K562 (cell line): ENCODE measurements around the gene MAN2B1.

Experiments
- CHD1 ChIP-seq: fragments of 200-600 bp; sonication (generic); IDR thresholded peaks from one replicate; pipeline ENCODE4 v1.6.1; 2012; ENCODE audit warnings: mild to moderate bottlenecking, moderate library complexity, low read length, inconsistent platforms
- CHD2 ChIP-seq: IDR thresholded peaks from 2 replicates; pipeline ENCODE4 v1.6.1; 2011; ENCODE audit warnings: low read depth, low read length
- CTCF ChIP-seq, 3 experiments: IDR thresholded peaks in 2 of 3; conservative IDR thresholded peaks in 1 of 3; 2 replicates each; pipeline ENCODE4 v1.5.1; 2011 to 2012; ENCODE audit warnings: low read length in 3 of 3, mild to moderate bottlenecking in 3 of 3, control low read depth in 2 of 3, improper control_type of control experiment in 1 of 3, inconsistent platforms in 1 of 3, low read depth in 1 of 3, mixed read lengths in 1 of 3, moderate library complexity in 1 of 3; ENCODE audit not compliant: insufficient read depth in 2 of 3
- MEF2D ChIP-seq: conservative IDR thresholded peaks from 2 replicates; pipeline ENCODE4 v1.6.1; 2016; ENCODE audit warnings: low read depth, missing genetic modification characterization, missing compliant biosample characterization
- NBN ChIP-seq: fragments of 450-650 bp; IDR thresholded peaks from 2 replicates; pipeline ENCODE4 v1.6.1; 2016; ENCODE audit warnings: low read depth, mild to moderate bottlenecking
- NR3C1 ChIP-seq: sonication (generic); formaldehyde crosslinking; IDR thresholded peaks from 2 replicates; pipeline ENCODE4 v1.8.1; 2022; ENCODE audit warnings: missing genetic modification reagents
- POLR2A ChIP-seq: fragments of 450-650 bp; conservative IDR thresholded peaks from 2 replicates; pipeline ENCODE4 v1.6.1; 2016
- SMARCA5 ChIP-seq: fragments of 450-650 bp; IDR thresholded peaks from 2 replicates; pipeline ENCODE4 v1.6.1; 2016
- STAG1 ChIP-seq: sonication (generic); formaldehyde crosslinking; IDR thresholded peaks from 2 replicates; pipeline ENCODE4 v1.5.0; 2020; ENCODE audit warnings: missing genetic modification reagents, borderline replicate concordance
- ZBTB8A ChIP-seq: fragments of 450-650 bp; IDR thresholded peaks from 2 replicates; pipeline ENCODE4 v1.6.1; 2018; ENCODE audit warnings: mild to moderate bottlenecking, moderate library complexity; ENCODE audit not compliant: partially characterized antibody
- ZNF121 ChIP-seq: sonication (generic); formaldehyde crosslinking; conservative IDR thresholded peaks from 2 replicates; pipeline ENCODE4 v1.8.0; 2022; ENCODE audit warnings: missing genetic modification reagents
- ZNF589 ChIP-seq: fragments of 200-800 bp; sonication (Bioruptor generic); IDR thresholded peaks from 2 replicates; pipeline ENCODE4 v1.6.1; 2016; ENCODE audit warnings: low read depth, missing genetic modification characterization, missing compliant biosample characterization

- TF ChIP-seq ZBTB8A = no peak
- no peak for TF ChIP-seq ZNF121
- TF ChIP-seq SMARCA5 = no peak
- no peak for TF ChIP-seq POLR2A
- no peak for TF ChIP-seq CTCF (IDR thresholded peaks at IDR 0.05 in 2 of 3, conservative IDR thresholded peaks at IDR 0.05 in 1 of 3; ENCODE audit: insufficient read depth in 2 of 3, low read depth in 1 of 3, low read length in 3 of 3)
- TF ChIP-seq NR3C1 (CRISPR knock-in tag) = no peak
- TF ChIP-seq ZNF589 (CRISPR knock-in tag) = no peak
- no peak for TF ChIP-seq CHD2
- no peak for TF ChIP-seq NBN
- no peak for TF ChIP-seq CHD1
- TF ChIP-seq STAG1 = no peak
- no peak for TF ChIP-seq MEF2D (tag)
These were observed 29.9 kb downstream of the MAN2B1 start for GRCh38 chr19:12636631-12637030.
